NCI-H128 (cell line): ENCODE measurements around the gene ITPR1.

Source experiments
- DNase-seq: peaks from one replicate; lab custom pipeline; 2025; ENCODE audit not compliant: unreplicated experiment; lab: John Stamatoyannopoulos, UW

Gene ITPR1

GRCh38 chr3:4866866-4867265 lies 373.7 kb downstream of the ITPR1 start:
- no peak for DNase-seq

DNA sequence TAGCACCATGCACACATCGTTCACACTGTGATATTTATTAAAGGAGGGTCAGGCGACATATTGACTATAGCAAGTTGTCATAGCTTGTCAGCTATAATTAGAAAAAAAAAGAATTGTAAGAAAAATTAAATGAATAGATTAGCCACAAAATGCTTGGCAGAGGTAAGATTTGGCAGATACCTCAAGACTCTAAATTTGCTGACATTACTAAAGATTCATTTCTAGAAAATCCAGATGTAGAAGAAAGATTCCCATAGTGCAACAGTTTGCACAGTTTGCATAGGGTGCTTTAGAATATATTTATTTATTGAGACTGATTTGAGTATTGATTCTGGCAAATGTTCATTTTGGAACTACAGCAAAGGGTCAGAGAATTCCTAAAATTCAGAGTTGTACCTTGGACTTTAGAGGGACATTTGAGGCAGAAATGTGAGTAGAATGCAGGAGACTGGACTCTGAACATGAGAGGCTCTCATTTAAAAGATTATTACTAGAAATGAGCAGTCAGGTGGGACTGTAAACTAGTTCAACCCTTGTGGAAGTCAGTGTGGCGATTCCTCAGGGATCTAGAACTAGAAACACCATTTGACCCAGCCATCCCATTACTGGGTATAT lies 384.1 kb downstream of the ITPR1 start:
- no peak for DNase-seq

- DNase-seq: no peak
Measured at GRCh38 chr3:4880850-4881249, 387.7 kb downstream of the ITPR1 start.

- DNase-seq: no peak
Measured at GRCh38 chr3:4882548-4882947, 389.4 kb downstream of the ITPR1 start.

- no peak for DNase-seq
Measured at GRCh38 chr3:4883011-4883410, 389.9 kb downstream of the ITPR1 start.

GRCh38 chr3:4884888-4885287 lies 391.7 kb downstream of the ITPR1 start:
- DNase-seq: no peak

DNA sequence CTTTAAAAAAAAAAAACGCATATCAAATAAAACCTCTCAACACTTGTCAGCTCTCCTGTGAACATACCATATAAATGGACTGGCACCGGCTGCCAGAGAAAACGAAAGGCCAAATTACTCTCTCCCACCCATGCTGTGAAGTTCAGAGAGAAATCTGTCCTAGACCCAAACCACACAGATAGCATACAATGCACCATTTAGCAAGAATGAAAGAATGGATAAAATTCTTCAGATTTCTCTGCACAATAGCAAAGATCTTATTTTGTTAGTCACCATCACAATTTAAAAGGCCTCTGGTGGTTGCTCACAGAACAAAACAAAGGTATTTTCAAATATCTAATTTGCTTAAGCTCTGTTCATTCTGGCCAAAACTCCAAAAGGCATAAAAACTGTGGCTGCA lies 392.2 kb downstream of the ITPR1 start:
- DNase-seq: no peak

GRCh38 chr3:4886448-4886847 lies 393.3 kb downstream of the ITPR1 start:
- DNase-seq: no peak

DNA sequence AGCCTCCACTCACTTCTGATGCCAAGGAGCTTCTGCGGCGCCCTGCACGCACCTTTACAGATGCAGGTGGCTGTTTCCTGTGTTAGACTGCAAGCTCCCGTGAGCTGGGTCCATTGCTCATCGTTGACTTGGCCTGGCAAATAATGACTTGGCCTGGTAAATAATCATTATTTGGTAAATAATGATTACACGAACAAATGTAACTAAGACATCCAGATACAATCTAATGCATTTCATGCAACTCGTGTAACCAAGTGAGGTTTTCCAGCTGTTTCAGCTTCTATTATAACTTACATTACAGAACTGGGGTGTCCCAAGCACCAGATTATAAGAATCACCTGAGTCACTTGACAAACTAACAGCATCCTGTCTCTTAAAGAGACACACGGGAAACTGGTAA lies 394.0 kb downstream of the ITPR1 start:
- no peak for DNase-seq

GRCh38 chr3:4888913-4889846 lies 396.0 kb downstream of the ITPR1 start:
- no peak for DNase-seq

- no peak for DNase-seq
Measured at GRCh38 chr3:4889896-4890295, 396.7 kb downstream of the ITPR1 start.

GRCh38 chr3:4894891-4895530 lies 401.9 kb downstream of the ITPR1 start:
- DNase-seq: no peak

DNA sequence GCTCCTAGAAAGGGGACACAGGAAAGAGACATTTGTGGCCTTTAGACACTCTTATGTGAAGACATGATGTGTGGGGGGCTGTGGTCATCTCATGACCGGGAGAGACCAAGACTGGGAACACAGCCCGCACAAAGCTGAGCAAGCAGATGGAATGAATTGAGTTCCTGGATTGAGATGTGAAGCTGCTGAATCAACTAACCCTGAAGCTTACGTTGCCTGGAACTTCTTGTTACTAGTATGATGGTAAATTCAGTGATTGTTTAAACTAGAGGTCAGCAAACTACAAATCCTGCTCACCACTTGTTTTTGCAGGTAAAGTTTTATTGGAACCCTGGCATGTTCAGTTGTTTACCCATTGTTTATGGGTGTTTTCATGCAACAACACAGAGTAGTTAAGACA lies 402.7 kb downstream of the ITPR1 start:
- no peak for DNase-seq
